ENCODE results near the gene SLC6A9. TPM values are rescaled to one million over a fixed set of nuclear protein-coding genes. Genes with fewer than 3 reads are reported as not detected.

Gene SLC6A9
- total RNA-seq, 1 experiment from 2014 or later: 30.1 TPM

DNA sequence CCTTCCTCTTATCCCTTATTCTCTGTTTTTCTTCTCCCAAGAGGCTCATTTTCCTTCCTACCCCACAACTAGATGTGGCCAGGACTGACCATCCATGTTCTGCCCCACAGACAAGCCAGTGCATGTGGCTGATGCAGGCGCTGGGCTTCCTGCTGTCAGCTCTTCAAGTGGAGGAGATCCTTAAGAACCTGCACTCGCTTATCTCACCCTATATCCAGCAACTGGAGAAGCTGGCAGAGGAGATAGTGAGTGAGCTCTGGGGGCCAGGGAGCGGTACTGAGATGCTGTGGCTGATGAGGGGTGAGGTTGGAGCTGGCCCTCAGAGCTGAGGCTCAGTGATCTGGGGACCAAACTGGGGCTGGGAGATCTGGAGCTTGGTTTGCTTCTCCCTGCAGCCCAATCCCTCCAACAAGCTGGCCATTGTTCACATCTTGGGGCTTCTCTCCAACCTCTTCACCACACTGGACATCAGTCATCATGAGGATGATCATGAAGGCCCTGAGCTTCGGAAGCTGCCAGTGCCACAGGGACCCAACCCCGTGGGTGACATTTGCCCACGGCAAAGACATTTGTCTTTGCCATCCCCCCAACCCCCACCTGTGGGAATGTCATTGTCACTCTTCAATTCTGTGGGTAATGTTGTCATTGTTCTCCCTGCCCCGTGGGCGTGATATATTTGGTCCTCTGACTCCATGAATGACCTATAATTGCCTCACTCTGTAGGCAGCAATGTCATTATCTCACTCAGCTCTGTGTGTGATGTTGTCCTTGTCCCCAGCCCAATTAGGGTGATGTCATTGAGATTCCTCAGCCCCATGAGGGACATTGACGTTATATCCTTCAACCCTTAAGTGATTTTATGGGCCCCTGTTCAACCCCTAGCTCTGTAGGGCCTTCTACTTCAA is 72.7 kb downstream of the SLC6A9 start:
- H4K8ac ChIP-seq (replicated peaks; ENCODE audit: insufficient read length, low read depth, low read length): no peak overlapping the region
- H2BK15ac ChIP-seq (ENCODE audit: low read depth, low read length): no peak overlapping the region
- Mint-ChIP-seq H3K36me3 (ENCODE audit: insufficient read depth in 1 of 3, low read depth in 3 of 3) (peaks cover 1 to 22% (median 16%) of the 10 kb centered on the region in 3 experiments; a peak in 5 of 7 replicates), H3K4me1 (peaks cover 0 to under 1% of the 10 kb centered on the region in 2 experiments; a peak in 2 of 4 replicates), H3K9me3 (no peaks in the 10 kb centered on the region), H3K27me3 (ENCODE audit: low read depth) (no peaks in the 10 kb centered on the region), H3K27ac (peak overlapping the region in 1 of 3 experiments; percentile 15; a peak in 2 of 7 replicates), H3K4me3 (no peak overlapping the region)
- H3K9me3 ChIP-seq (ENCODE audit: control insufficient read depth, low read depth, low read length): no peaks in the 10 kb centered on the region
- no peak overlapping the region for H4K91ac ChIP-seq (ENCODE audit: insufficient read length, low read depth, low read length)
- H3K4me1 ChIP-seq (ENCODE audit: insufficient read depth, low read length): no peaks in the 10 kb centered on the region
- no peaks in the 10 kb centered on the region for H3K79me1 ChIP-seq (ENCODE audit: insufficient read depth, low read depth, low read length, poor library complexity, severe bottlenecking)
- no peak overlapping the region for H2BK12ac ChIP-seq (ENCODE audit: insufficient read length, low read depth, low read length)
- no peak overlapping the region for H3K4ac ChIP-seq (ENCODE audit: low read depth, low read length)
- H3K18ac ChIP-seq (ENCODE audit: insufficient read length, low read depth, low read length): no peak overlapping the region
- DNase-seq: no peak
- no peaks in the 10 kb centered on the region for H3K79me2 ChIP-seq (ENCODE audit: insufficient read depth, low read length)
- no peaks in the 10 kb centered on the region for H4K20me1 ChIP-seq (ENCODE audit: control insufficient read depth, insufficient read depth, insufficient read length)
- H2BK120ac ChIP-seq (ENCODE audit: low read depth, low read length, poor library complexity, severe bottlenecking): no peak overlapping the region
- H3K27me3 ChIP-seq (ENCODE audit: insufficient read depth, low read length): no peaks in the 10 kb centered on the region
- H3K23me2 ChIP-seq (ENCODE audit: insufficient read length, low read depth, low read length, poor library complexity, severe bottlenecking): no peaks in the 10 kb centered on the region
- H3K4me2 ChIP-seq (ENCODE audit: insufficient read depth, insufficient read length, low read length): no peak overlapping the region
- no CpG with 5 or more reads among the region's 9 CpGs for WGBS (ENCODE audit: extremely low coverage, insufficient read length, low lambda C conversion rate)
- H3K56ac ChIP-seq (ENCODE audit: insufficient read length, low read depth, low read length): no peak overlapping the region
- no peak overlapping the region for H3T11ph ChIP-seq (ENCODE audit: low read length)
- no peak overlapping the region for H3K9ac ChIP-seq (ENCODE audit: extremely low read depth, insufficient read length, low read length)
- no peak overlapping the region for H2AK5ac ChIP-seq (ENCODE audit: insufficient read length, low read length)
- no peak overlapping the region for H2BK20ac ChIP-seq (ENCODE audit: low read depth, low read length, poor library complexity, severe bottlenecking)
- H3K27ac ChIP-seq (ENCODE audit: insufficient read length, low read depth, low read length): no peak overlapping the region
- H2BK5ac ChIP-seq (ENCODE audit: insufficient read length, low read length): no peak overlapping the region
- no peak overlapping the region for H3K23ac ChIP-seq (ENCODE audit: insufficient read length, low read depth, low read length)
- no peak overlapping the region for H2AFZ ChIP-seq (ENCODE audit: low read length)
- no peak overlapping the region for H4K5ac ChIP-seq (ENCODE audit: insufficient read length, low read depth, low read length)
- TF ChIP-seq CTCF (conservative IDR thresholded peaks at IDR 0.05): no peak
- H3K14ac ChIP-seq (ENCODE audit: insufficient read depth, low read length): no peak overlapping the region; the same call in 1 of the 2 replicates

Measured in H9 (cell line).